Transverse colon (tissue), 4 donors: Measurements from ENCODE around the gene ITGA1. TPM values are rescaled to one million over a fixed set of nuclear protein-coding genes. Genes with fewer than 3 reads are reported as not detected.

Source experiments
- DNase-seq: peaks from one replicate; pipeline ENCODE4 v3.0.0-alpha.2; 2019
- H3K27ac ChIP-seq, 4 donors: fragments of 200-600 bp; sonication (generic); 2 replicates each; pipeline ENCODE4 v1.5.1; 2016 to 2018; ENCODE audit warnings: inconsistent platforms in 4 of 4
- H3K27me3 ChIP-seq: fragments of 200-600 bp; sonication (generic); 2 replicates; pipeline ENCODE4 v1.5.1; 2017; ENCODE audit warnings: inconsistent platforms
- H3K36me3 ChIP-seq, 4 donors: fragments of 200-600 bp; sonication (generic); 2 replicates each; pipeline ENCODE4 v1.5.1; 2017 to 2019; ENCODE audit warnings: inconsistent platforms in 4 of 4
- H3K4me1 ChIP-seq, 4 donors: fragments of 200-600 bp; sonication (generic); 2 replicates each; pipeline ENCODE4 v1.5.1; 2017 to 2020; ENCODE audit warnings: inconsistent platforms in 4 of 4
- H3K4me3 ChIP-seq, 4 donors: fragments of 200-600 bp; sonication (generic); 1 replicate in 1 of 4; 2 replicates in 3 of 4; pipeline versions ENCODE4 v1.5.1 to v1.6.1; 2017 to 2019; ENCODE audit warnings: inconsistent platforms in 4 of 4
- H3K9me3 ChIP-seq, 2 donors: fragments of 200-600 bp; sonication (generic); 2 replicates each; pipeline ENCODE4 v1.5.1; 2017 to 2019; ENCODE audit warnings: inconsistent platforms in 2 of 2
- CTCF ChIP-seq, 5 experiments: fragments of 200-600 bp in 3 of 5; fragments of 450-650 bp in 2 of 5; sonication (generic) in 3 of 5; IDR thresholded peaks; 1 replicate in 2 of 5; 2 replicates in 3 of 5; pipeline ENCODE4 v1.5.1; 2016 to 2017; ENCODE audit warnings: antibody characterized with exemption in 5 of 5, inconsistent platforms in 3 of 5, mild to moderate bottlenecking in 2 of 5, moderate library complexity in 1 of 5
- EP300 ChIP-seq: sonication (generic); formaldehyde crosslinking; IDR thresholded peaks from one replicate; pipeline ENCODE4 v1.6.1; 2017; ENCODE audit warnings: antibody characterized with exemption, low read depth
- POLR2A ChIP-seq: fragments of 450-650 bp; IDR thresholded peaks from one replicate; pipeline ENCODE4 v1.6.1; 2016; ENCODE audit warnings: antibody characterized with exemption, mild to moderate bottlenecking, moderate library complexity
- POLR2AphosphoS5 ChIP-seq, 3 donors: sonication (generic); formaldehyde crosslinking; IDR thresholded peaks; one replicate each; pipeline ENCODE4 v1.6.1; 2016; ENCODE audit warnings: antibody characterized with exemption in 3 of 3
- WGBS, 2 donors: methylation state at CpG; one replicate each; pipeline ENCODE4 v1.1.5; 2018; ENCODE audit warnings: low coverage in 1 of 2; 5-methylcytosine and 5-hydroxymethylcytosine counted together
- in situ Hi-C, 4 donors: fragments of 200-750 bp; cut with MboI; loops; one replicate each; pipeline versions ENCODE4 v1.15.0 to v1.15.1; 2017; ENCODE audit warnings: low sequenced_read_pairs in 3 of 4, low pct_ligation_motif_present in 1 of 4, low pct_unique_long_range_greater_than_20kb in 1 of 4
- intact Hi-C: fragments of 100-400 bp; cut with DNase I; formaldehyde crosslinking; loops from one replicate; pipeline ENCODE4 v1.15.1; 2023; ENCODE audit warnings: low total_unique reads
- total RNA-seq, 4 donors: library from RNA; depleted of rRNA; stranded (reverse); fragments of >200 nt; gene quantifications; one replicate each; pipeline ENCODE4 v1.1.0, GENCODE V29; 2016

ITGA1 gene
- total RNA-seq, 4 donors from 2014 or later: 42.6 to 83.2 (median 48.0) TPM

DNA sequence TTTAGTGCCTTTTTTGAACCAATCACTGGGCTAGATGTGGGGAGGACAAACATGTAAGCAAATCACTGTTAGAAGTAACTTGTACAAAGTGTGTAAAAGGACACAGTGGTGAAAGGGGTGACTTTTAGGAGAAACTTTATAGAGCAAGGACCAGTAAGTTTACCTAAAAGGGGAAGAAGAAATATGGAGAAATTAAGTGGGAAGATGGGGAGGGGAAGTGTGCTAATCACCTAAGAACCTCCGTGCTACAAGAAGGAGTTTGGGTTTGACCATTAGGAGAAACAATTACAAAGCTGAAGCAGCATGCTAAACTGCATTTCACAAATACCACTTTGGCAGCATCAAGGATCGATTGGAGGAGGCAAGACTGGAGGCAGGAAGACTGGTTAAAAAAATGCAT is 17.3 kb downstream of the ITGA1 start:
- no peak for DNase-seq
- 66 to 92% methylated on average over 2 of the region's 2 CpGs for WGBS, 2 donors
- Histone ChIP-seq H3K4me3 (no peak overlapping the region), H3K27me3 (no peaks in the 10 kb centered on the region), H3K9me3 (no peaks in the 10 kb centered on the region), H3K36me3 (no peaks in the 10 kb centered on the region), H3K27ac (peak overlapping the region; percentile 89 to 98 (median 93)), H3K4me1 (peaks cover 7 to 78% (median 48%) of the 10 kb centered on the region in 4 donors)
- intact Hi-C loops: no loop called here
- in situ Hi-C loops: no loop called here
- TF ChIP-seq CTCF (IDR thresholded peaks at IDR 0.05): no peak
- no peak for TF ChIP-seq POLR2A
- no peak for TF ChIP-seq POLR2AphosphoS5 (IDR thresholded peaks at IDR 0.05)
- TF ChIP-seq EP300: no peak

GRCh38 chr5:52805615-52806014 is 17.9 kb downstream of the ITGA1 start:
- Histone ChIP-seq H3K9me3 (no peaks in the 10 kb centered on the region), H3K27ac (peak overlapping the region; percentile 89 to 98 (median 93)), H3K4me3 (no peak overlapping the region), H3K27me3 (no peaks in the 10 kb centered on the region), H3K36me3 (no peaks in the 10 kb centered on the region), H3K4me1 (peaks cover 10 to 84% (median 52%) of the 10 kb centered on the region in 4 donors)
- 85 to 88% methylated on average over 2 of the region's 2 CpGs for WGBS, 2 donors
- intact Hi-C loops (no loop called here), in situ Hi-C loops (no loop called here)
- no peak for DNase-seq
- TF ChIP-seq CTCF (IDR thresholded peaks at IDR 0.05) (no peak), POLR2AphosphoS5 (IDR thresholded peaks at IDR 0.05) (no peak), EP300 (no peak), POLR2A (no peak)

DNA sequence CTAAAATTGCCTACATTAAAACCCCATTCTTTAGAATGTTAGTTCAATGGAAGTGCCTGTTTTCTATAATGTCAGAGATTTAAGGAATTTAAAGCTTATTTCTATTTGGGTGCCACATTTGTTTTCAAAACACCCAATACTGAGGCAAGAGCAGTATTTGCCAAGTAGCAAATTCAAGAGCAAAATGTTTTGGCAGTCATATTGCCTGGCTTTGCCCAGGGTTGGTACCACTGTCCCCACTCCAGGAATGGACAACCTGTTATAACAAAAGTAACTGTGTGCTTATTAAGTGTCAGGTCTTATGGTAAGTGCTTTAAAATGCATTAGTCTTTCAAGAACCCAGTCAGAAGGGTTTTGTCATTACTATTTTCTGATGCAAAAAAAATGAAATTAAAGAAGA is 19.3 kb downstream of the ITGA1 start:
- no peak for TF ChIP-seq POLR2A
- TF ChIP-seq CTCF (IDR thresholded peaks at IDR 0.05): no peak
- TF ChIP-seq POLR2AphosphoS5 (IDR thresholded peaks at IDR 0.05): no peak
- intact Hi-C loops: no loop called here
- Histone ChIP-seq H3K9me3 (no peaks in the 10 kb centered on the region), H3K36me3 (no peaks in the 10 kb centered on the region), H3K4me3 (no peak overlapping the region), H3K4me1 (peaks cover 5 to 85% (median 47%) of the 10 kb centered on the region in 4 donors), H3K27ac (peak overlapping the region; percentile 51 to 98 (median 80)), H3K27me3 (no peaks in the 10 kb centered on the region)
- in situ Hi-C loops: no loop called here
- DNase-seq: no peak

GRCh38 chr5:52807723-52808122 is 20.0 kb downstream of the ITGA1 start:
- intact Hi-C loops: no loop called here
- no peak for DNase-seq
- TF ChIP-seq EP300: no peak
- no peak for TF ChIP-seq CTCF (IDR thresholded peaks at IDR 0.05)
- TF ChIP-seq POLR2A: no peak
- no peak for TF ChIP-seq POLR2AphosphoS5 (IDR thresholded peaks at IDR 0.05)
- Histone ChIP-seq H3K27ac (peak overlapping the region; percentile 51 to 98 (median 80)), H3K27me3 (no peaks in the 10 kb centered on the region), H3K9me3 (no peaks in the 10 kb centered on the region), H3K36me3 (no peaks in the 10 kb centered on the region), H3K4me3 (no peak overlapping the region), H3K4me1 (peaks cover 5 to 78% (median 40%) of the 10 kb centered on the region in 4 donors)
- in situ Hi-C loops: no loop called here
